Loucy (cell line): Measurements from ENCODE around the gene GRWD1.

ENCODE experiments used
- EZH2phosphoT487 ChIP-seq: fragments of 200-600 bp; IDR thresholded peaks from 2 replicates; pipeline ENCODE4 v1.6.1; 2018; ENCODE audit warnings: antibody characterized with exemption, mild to moderate bottlenecking, moderate library complexity, borderline replicate concordance
- TF ChIP-seq, protein P1 (sequence below): fragments of 200-600 bp; sonication (generic); conservative IDR thresholded peaks from 2 replicates; pipeline ENCODE4 v1.5.1; 2014; ENCODE audit warnings: mild to moderate bottlenecking, antibody characterized with exemption, low read length

DNA sequence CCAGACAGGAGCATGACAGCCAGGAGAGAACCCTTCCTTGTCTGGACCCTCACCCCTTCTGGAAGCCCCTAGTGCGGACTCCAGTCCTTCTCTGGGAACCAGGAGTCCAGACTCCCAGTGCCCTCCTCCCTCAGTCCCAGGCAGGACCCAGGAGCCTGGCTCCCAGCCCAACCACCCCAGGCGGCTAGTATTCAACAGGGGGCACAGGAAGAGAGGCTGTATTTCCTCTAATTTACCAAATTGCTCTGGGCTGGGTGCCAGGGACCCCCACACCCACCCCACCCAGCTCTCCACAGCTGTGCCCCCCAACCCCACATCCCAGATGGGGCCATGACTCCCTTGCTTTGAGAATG lies 49.0 kb upstream of the GRWD1 start:
- TF ChIP-seq, protein P1, sequence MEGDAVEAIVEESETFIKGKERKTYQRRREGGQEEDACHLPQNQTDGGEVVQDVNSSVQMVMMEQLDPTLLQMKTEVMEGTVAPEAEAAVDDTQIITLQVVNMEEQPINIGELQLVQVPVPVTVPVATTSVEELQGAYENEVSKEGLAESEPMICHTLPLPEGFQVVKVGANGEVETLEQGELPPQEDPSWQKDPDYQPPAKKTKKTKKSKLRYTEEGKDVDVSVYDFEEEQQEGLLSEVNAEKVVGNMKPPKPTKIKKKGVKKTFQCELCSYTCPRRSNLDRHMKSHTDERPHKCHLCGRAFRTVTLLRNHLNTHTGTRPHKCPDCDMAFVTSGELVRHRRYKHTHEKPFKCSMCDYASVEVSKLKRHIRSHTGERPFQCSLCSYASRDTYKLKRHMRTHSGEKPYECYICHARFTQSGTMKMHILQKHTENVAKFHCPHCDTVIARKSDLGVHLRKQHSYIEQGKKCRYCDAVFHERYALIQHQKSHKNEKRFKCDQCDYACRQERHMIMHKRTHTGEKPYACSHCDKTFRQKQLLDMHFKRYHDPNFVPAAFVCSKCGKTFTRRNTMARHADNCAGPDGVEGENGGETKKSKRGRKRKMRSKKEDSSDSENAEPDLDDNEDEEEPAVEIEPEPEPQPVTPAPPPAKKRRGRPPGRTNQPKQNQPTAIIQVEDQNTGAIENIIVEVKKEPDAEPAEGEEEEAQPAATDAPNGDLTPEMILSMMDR = no peak
- no peak for TF ChIP-seq EZH2phosphoT487
